ENCODE measurements around the gene PIGR. TPM values are rescaled to one million over a fixed set of nuclear protein-coding genes. Genes with fewer than 3 reads are reported as not detected.

Gene PIGR
- polyA plus RNA-seq, 1 donor from 2014 or later: not detected

- H3K79me2 ChIP-seq (replicated peaks; ENCODE audit: insufficient read depth, low read length): no peaks in the 10 kb centered on the region
- H3K27me3 ChIP-seq (ENCODE audit: insufficient read depth, low read depth, low read length): no peaks in the 10 kb centered on the region
- no peak overlapping the region for H3K27ac ChIP-seq (ENCODE audit: low read length)
- H4K20me1 ChIP-seq (ENCODE audit: insufficient read depth): no peaks in the 10 kb centered on the region
- no peaks in the 10 kb centered on the region for H3F3A ChIP-seq (ENCODE audit: insufficient read depth, low read length, poor library complexity, severe bottlenecking)
- no peaks in the 10 kb centered on the region for H3K9me2 ChIP-seq (ENCODE audit: insufficient read depth, low read length)
- no peak overlapping the region for H3K4me2 ChIP-seq (ENCODE audit: low read length)
- H2AFZ ChIP-seq (ENCODE audit: low read depth, low read length): no peak overlapping the region
- no peaks in the 10 kb centered on the region for H3K36me3 ChIP-seq (ENCODE audit: insufficient read depth, low read length)
- no peaks in the 10 kb centered on the region for H3K9me3 ChIP-seq (ENCODE audit: low read length)
- TF ChIP-seq EP300 (conservative IDR thresholded peaks at IDR 0.05; ENCODE audit: poor library complexity, severe bottlenecking): no peak
- no peak for TF ChIP-seq REST (IDR thresholded peaks at IDR 0.05; ENCODE audit: borderline replicate concordance)
- no peak for TF ChIP-seq POLR2AphosphoS5 (IDR thresholded peaks at IDR 0.05)
- TF ChIP-seq TAF1 (IDR thresholded peaks at IDR 0.05; ENCODE audit: low read depth): no peak
- H3K9ac ChIP-seq (ENCODE audit: low read length): no peak overlapping the region
- H3K4me3 ChIP-seq (ENCODE audit: low read length): no peak overlapping the region
Observed at GRCh38 chr1:206923009-206923960, 23.0 kb downstream of the PIGR start.

GRCh38 chr1:206922524-206922923, 23.7 kb downstream of the PIGR start:
- no peak for TF ChIP-seq TAF1 (IDR thresholded peaks at IDR 0.05; ENCODE audit: low read depth)
- TF ChIP-seq EP300 (conservative IDR thresholded peaks at IDR 0.05; ENCODE audit: poor library complexity, severe bottlenecking): no peak
- no peak for TF ChIP-seq POLR2AphosphoS5 (IDR thresholded peaks at IDR 0.05)
- TF ChIP-seq EZH2 (IDR thresholded peaks at IDR 0.05; ENCODE audit: borderline replicate concordance, insufficient read depth, low read length, poor library complexity, severe bottlenecking): no peak
- TF ChIP-seq MXI1 (conservative IDR thresholded peaks at IDR 0.05; ENCODE audit: poor library complexity, severe bottlenecking): no peak
- H3K4me2 ChIP-seq (ENCODE audit: low read length): no peak overlapping the region
- no peaks in the 10 kb centered on the region for H3K36me3 ChIP-seq (ENCODE audit: insufficient read depth, low read length)
- no peaks in the 10 kb centered on the region for H3F3A ChIP-seq (ENCODE audit: insufficient read depth, low read length, poor library complexity, severe bottlenecking)
- no peak overlapping the region for H2AFZ ChIP-seq (ENCODE audit: low read depth, low read length)
- no peak overlapping the region for H3K4me3 ChIP-seq (ENCODE audit: low read length)
- no peaks in the 10 kb centered on the region for H3K27me3 ChIP-seq (ENCODE audit: insufficient read depth, low read depth, low read length)
- no peaks in the 10 kb centered on the region for H3K79me2 ChIP-seq (replicated peaks; ENCODE audit: insufficient read depth, low read length)
- no peaks in the 10 kb centered on the region for H3K9me3 ChIP-seq (ENCODE audit: low read length)
- H3K9me2 ChIP-seq (ENCODE audit: insufficient read depth, low read length): no peaks in the 10 kb centered on the region
- H3K27ac ChIP-seq (ENCODE audit: low read length): no peak overlapping the region
- H3K9ac ChIP-seq (ENCODE audit: low read length): no peak overlapping the region
- H4K20me1 ChIP-seq (ENCODE audit: insufficient read depth): no peaks in the 10 kb centered on the region

- Histone ChIP-seq H3K27me3 (ENCODE audit: insufficient read depth, low read depth, low read length) (no peaks in the 10 kb centered on the region), H3K4me2 (ENCODE audit: low read length) (no peak within 1 kb of the TSS), H3K27ac (ENCODE audit: low read length) (no peak within 1 kb of the TSS), H3K9me2 (ENCODE audit: insufficient read depth, low read length) (no peaks in the 10 kb centered on the region), H2AFZ (ENCODE audit: low read depth, low read length) (no peak within 1 kb of the TSS), H4K20me1 (ENCODE audit: insufficient read depth) (no peaks in the 10 kb centered on the region), H3F3A (ENCODE audit: insufficient read depth, low read length, poor library complexity, severe bottlenecking) (no peaks in the 10 kb centered on the region), H3K9ac (ENCODE audit: low read length) (no peak within 1 kb of the TSS), H3K36me3 (ENCODE audit: insufficient read depth, low read length) (no peaks in the 10 kb centered on the region), H3K4me3 (ENCODE audit: low read length) (no peak within 1 kb of the TSS), H3K9me3 (ENCODE audit: low read length) (no peaks in the 10 kb centered on the region), H3K79me2 (replicated peaks; ENCODE audit: insufficient read depth, low read length) (no peaks in the 10 kb centered on the region)
- TF ChIP-seq EP300 (conservative IDR thresholded peaks at IDR 0.05; ENCODE audit: poor library complexity, severe bottlenecking): no peak
Observed at GRCh38 chr1:206921772-206922265, 24.4 kb downstream of the PIGR start, which contains the start of gene FCMR. TSS of gene FCMR (minus strand) at chr1:206921941. CDS start at chr1:206921854, 87 bp downstream.

All from neural cell (in vitro differentiated cells).